GM21447 (cell line): ENCODE data around the gene RAD18.

ENCODE experiments used
- ATAC-seq: cut with Tn5 transposase; IDR thresholded peaks from one replicate; pipeline ENCODE4 v1.9.1; 2021; ENCODE audit not compliant: unreplicated experiment

Gene RAD18

DNA sequence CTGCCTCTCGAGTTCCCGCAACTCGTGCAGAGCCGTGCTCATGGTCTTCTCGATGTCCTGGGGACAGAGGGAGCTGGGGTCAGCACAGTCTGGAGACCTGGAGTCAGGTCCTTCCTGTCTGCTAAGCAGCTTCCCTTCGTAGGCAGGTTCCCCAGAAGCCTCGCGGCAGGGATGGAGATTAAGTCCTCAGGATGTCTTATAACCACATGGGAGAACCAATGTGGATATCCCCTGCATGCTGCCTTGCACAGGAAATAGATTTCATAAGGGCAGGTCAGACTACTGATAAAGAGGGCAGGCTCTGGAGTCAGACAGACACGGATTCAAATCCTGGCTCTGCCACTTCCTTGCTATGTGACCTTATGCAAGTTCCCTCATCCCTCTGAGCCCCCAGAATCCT, 22.6 kb upstream of the RAD18 start:
- no peak for ATAC-seq

DNA sequence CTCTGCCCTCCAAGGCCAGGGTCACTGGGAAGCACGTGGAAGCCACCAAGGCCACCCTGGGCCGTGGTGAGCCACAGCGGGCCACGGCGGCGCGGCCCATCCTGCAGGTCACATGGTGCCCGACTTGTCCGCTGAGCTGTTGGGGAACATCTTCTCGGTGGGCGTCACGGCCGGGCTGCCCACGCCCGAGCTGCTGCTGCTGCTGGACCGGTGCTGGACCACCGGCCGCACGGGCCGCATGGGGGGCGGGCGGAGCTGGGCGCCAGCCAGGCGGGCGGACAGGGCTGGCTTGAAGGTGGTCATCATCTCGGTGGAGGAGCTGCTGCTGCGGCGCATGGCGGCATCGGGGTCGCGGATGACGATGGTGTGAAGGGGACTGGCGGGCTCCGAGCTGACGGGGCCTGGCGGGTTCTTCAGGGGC, 22.1 kb upstream of the RAD18 start:
- ATAC-seq, result no peak

DNA sequence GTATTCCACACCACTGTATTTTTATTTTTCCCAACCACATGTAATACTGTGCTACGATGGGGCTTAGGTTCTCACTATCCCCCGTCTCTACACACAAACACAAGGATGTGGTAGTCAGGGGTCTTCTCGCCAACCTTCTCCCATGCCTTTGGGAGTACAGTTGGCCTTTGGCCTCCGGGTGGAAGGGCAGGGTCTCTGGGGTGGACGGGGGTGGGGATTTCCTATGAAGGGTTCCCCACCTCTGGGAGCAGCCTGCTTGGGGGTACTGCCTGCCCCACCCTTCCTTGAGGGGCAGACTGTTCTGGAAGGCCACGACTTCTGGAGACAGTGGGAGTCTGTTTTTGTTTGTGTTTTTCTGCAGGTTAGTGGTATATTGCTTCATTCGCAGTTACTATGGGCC, 21.3 kb upstream of the RAD18 start:
- ATAC-seq, result no peak

DNA sequence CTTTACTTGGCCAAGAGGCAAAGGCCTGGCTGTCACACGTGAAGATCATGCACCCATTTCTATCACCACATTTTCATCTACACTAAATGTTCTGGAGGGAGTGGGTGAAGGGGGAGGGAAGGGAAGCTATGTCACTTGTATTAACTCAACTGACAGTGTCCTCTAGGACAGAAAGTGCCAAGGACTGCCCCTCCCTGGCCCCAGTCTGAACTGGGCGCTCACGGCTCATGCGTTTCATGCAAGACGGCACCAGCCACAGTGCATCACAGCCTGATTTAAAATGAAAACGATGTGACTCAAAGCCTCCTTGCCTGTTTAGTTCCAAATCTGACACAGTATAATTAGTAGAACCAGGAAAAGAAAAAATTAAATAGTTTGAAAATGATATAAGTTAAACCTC, 20.8 kb upstream of the RAD18 start:
- no peak for ATAC-seq

DNA sequence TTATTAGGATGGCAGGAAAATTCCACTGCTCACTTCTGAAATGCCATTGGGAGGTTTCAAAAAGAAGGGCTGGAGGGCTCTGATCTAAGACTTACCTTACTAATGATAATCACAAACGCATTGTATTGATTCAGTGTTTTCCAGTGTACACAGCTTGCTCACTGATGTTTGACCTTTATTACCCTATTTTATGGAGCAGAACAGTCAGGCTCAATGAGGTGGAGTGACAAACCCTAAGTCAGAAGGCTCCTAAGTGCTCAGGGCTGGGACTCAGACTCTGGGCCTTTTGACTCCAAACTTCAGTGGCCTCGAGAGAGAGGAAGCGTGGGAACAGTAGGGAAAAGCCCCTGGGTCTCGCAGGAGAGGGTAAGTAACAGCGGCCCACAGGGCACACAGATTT, 20.3 kb upstream of the RAD18 start:
- no peak for ATAC-seq

DNA sequence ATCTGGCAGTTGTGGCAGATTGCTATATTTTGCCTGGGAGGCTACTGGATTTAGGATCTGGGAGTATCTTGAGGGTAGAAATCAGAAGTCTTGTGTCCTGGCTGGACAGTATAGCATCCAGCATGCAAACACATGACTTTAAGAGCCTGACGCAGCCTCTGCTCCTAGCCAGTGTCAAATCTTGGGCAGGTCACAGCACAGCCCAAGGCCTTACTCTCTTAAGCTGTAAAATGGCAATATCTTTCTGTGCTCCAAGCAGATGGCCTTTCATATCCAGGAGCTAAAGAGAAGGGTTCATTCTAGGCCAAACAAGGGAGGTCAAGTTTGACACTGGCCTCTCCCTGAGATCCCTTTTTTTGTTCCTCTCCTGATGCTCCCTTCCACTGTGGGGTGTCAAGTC, 19.8 kb upstream of the RAD18 start:
- ATAC-seq, result no peak

DNA sequence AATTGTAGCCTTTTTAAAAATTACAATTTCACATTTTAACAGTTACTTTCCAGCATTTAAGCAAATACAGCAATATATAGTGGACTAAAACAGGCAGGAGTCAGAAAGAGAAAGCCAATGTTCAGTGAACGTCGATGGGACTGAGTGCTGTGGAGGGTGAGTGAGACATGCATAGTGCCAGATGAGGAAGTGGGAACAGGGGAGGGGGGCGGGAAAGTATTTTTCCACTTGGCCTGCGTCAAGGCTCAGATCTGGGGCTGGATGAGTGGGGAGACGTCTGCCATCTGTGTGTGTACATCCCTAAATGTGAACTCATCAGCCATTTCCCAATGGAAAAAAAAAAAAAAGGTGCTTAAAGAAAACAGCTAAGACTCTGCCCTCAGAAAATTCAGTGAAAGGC, 19.2 kb upstream of the RAD18 start:
- no peak for ATAC-seq

DNA sequence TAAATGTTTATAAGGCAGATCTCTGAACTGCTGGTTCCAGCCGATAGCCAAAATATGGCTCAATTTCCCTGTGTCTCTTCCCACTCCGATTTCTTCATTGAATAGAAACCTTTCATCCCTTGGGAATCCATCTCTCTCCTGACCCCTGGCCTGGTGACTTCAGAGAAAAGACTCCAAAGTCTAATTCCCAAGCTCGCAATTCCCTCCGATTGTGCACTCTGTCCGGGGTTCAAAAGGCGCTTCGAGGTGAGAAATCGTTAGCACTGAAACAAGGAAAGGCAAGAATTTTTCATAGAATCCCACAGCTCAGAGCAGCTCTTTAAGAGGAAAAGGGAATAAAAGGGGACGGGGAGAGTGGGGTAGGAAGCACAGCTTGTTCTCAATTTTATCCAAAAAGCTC, 18.4 kb upstream of the RAD18 start:
- ATAC-seq, result no peak

DNA sequence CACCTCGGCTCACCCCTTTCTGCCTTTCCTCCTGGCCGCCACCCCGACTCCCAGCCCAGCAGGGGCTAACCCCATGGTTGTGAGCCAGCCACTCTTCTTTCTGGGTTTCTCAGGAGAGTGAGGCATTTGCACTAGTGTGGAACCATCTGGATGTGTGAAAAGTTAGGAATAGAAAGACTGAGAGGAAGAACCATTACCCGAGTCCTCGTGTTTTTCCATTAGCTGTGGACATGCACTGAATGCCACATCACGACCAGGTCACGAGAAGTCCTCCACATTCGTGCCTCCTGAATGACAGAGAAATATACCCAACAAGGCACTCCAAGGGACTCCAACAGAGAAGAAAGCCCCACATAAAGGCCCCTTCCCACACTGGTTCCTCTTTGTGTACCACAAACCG, 18.0 kb upstream of the RAD18 start:
- ATAC-seq, result no peak

DNA sequence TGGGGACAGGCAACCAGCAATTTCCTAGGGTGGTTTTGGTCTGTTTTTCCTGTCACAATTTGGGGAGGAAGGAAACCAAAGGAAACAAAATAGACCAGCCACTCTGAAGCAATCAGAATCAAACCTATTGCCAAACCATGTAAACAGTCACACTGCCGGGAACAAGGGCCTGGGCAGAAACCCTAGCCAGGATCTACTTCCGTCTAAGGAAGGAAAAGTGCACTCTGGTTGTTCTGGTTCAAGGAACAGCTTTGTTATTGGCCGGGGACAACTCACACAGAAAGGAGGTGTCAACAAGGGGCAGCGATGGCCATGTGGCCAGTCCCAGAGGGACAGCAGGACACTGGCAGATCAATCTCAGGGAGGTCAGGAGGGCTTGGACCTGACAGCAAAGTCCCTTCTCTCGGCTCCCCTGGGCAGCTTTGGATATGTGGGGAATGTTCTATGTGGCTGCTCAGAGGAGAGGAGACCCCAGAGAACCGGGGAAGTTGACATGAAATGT, 17.5 kb upstream of the RAD18 start:
- ATAC-seq, result no peak

DNA sequence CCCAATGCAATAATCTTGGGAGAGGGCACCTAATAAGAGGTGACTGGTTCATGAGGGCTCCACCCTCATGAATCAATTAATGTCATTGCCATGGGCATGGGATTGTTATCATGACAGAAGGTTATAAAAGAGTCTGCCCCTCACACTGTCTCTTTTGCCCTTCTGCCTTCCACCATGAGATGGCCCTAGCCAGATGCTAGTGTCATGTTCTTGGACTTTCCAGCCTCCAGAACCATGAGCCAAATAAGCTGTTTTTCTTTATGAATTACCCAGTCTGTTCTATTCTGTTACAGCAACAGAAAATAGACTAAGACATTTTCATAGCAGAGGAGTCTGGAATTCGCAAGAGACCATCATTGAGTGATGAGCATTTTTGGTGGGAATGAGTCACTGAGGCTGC, 16.0 kb upstream of the RAD18 start:
- no peak for ATAC-seq

DNA sequence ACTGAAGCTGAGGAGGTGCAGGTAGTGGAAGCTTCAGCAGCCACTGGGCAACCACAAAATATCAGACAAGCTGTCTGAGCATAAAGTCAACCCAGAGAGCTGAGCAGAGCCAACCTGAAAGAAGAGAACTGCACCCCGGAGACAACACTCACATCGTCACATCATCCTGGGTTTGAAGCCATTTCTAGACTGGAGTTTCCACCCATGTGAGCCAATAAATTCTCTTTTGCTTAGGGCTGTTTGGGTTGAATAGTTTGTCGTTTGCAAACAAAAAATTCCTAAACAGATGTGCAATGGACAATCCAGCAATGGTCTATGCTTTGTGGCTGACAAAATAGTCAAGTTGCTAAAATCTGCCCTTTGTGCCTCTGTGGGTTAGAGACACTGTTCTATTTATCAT, 15.3 kb upstream of the RAD18 start:
- no peak for ATAC-seq

DNA sequence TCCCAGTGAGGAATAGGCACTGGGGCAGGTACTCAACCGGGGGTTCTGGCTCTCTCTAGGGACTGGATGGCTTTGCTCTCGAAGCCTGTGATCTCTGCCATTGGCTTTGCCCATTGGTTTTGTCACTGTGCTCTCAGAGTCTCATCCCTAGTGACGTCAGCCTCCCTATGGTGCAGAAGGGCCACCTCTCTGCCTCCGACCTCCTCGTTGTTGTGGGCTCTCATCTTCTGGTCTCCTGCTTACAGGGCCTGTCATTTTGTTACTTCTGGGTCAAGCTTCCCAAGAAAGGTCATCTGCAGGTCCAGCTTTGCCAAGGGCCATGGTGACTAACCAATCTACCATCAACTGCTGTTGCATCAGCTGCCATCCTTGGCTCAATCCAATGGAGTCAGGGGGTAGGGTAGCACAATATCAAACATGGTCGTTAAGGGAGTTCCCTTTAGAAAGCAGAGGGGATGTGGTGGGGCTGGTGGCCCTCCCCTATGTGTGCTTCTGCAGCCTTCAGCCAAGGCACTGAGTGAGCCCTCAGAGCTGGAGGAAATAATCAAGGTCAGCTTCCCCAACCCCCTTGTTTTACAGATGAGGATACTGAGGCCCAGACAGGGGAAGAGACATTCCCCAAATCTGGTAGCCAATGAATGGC, 13.4 kb upstream of the RAD18 start:
- ATAC-seq, result no peak

DNA sequence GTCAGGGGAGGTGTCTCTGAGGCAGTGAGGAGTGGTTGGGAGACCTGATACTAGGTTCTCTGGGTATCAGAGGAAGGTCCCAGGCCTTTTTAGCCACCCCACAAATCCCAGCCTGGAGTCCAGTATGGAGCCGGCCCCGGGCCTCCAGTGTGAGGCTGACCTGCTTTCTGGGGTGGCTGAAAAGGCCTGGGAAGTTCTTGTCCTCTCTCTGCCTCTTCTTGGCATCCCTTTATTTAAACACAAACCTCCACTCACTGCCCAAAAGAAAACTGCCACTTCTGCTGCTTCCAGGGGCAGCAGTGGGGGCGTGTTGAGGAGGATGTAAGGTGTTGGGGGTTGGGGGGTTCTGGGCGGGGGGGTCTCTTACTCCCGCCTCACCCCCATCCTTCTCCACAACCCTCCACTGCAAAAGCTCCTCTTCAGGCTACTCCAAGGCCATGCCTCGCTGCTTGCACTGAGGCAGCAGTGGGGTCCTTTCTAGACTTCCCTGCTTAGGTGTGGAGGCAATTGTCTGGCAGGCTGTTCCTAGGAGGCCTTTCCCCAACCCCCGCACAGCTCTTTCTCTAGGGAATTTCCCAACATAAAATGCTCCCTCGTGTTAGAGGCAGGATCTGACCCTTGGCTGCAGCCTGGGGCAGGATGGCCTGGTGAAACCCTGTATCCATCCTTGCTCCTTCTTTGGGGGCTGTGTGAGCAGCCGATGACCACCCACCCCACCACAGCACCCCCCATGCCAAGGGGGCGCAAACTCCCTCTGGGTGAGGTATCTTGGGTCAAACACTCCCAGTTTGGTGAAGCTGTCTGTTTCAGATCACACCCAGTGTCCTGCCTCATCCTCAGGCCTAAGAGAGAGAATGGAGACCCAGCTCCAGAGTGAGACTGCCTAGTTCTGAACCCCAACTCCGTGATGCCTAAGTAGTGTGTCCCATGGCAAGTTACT, 12.1 kb upstream of the RAD18 start:
- ATAC-seq, result no peak

DNA sequence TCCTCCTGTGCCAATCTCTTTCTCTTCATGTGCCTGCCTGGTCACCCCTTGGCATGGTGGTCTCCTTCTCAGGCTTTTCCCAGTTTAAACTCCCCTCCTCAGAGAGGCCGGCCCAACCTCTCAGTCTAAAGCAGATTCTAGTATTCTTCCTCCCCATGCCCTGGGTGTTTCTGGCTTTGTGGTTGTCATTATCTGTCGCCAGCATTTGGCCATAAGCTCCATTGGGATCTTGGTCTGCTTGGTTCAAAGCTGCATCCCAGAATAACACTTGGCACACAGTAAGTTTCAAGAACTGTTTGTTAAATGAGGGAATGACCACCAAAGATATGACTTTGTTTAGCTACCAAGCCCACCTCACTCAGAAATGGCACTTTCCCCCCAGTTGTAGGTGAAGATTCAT, 11.2 kb upstream of the RAD18 start:
- no peak for ATAC-seq

DNA sequence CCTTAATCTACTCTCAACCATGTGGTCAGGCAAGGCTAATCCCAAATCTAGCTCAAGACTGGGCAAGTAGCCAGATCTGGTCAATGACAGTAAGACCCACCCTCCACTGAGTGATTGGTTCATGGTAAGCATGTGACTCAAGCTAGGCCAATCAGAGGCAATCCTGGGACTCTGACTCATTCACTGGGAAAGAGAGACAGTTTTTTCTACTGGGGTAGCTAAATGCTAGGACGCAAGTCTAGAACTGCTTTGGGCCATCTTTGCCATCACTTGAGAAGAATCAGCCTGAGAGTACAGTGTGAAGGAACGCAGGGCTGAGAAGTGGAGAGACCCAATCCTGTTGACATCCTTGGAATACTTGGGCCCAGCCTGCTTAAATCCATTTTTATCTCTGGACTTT, 9.4 kb upstream of the RAD18 start:
- no peak for ATAC-seq

DNA sequence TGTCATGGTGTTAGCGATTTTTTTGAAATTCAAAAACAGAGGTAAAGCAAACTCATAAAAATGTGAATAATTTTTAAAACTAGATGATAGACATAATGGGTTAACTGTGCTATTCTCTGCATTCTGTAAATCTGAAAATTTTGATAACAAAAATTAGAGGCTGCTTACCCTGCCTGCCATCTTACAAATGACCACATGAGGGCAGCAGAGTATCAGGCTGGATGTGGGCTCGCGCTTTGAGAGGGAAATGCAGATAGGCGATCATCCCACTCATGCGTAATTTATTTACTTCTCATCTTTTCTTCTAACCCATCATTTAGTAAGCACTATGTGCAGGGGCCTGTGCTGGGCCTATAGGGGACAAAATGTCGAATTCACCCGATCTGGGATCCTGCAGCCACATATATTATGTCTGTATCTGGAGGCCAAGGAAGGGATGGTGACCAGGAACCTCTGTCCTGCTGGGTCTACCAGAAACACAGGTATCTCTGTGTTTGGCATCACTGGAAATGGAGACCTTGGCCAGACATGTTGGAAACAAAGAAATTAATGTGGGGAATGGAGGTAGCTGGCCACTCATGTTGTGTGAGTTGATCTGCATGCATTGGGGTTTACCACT, 7.8 kb upstream of the RAD18 start:
- no peak for ATAC-seq

DNA sequence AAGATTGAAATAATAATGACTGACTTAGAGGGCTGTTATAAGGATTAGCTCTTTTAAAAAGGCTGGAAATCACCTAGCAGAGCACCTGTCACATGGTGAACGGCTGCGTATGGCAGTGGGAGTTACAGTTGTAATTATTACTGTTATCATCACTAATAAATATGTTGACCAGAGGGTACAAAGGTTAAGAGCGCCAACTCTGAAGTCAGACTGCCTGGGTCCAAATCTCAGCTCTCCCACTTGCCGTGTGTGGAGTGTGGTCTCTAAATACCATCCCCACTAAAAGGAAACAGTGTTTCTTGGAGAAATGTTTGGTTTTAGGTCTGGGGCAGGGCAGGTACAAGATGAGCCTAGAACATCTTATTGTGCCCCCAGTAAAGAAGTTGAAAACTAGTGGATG, 6.0 kb upstream of the RAD18 start:
- ATAC-seq, result no peak

DNA sequence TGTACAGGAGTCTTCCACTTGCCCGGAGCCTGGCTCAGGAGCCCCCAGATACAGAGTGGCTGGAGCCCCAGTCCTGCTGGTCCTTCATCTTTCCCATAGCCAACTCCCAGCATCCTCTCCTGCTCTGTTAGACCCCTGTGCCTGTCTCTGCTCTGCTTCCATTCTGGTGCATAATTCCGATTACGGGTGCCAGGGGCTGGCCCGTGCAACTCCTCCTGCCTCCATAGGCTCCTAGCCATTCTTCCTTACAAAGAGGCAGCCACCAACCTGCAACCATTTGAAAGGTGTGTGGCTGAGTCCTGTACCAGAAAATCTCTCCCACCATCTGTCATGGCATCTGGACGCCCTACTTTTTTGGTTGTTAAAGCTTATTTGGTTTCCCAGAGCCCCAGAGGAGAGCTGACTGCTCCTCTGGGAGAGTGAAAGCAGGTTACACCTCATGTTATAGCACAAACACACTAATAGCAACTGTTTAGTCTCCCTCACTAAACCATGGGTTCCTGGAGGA, 5.2 kb upstream of the RAD18 start:
- ATAC-seq, result no peak

DNA sequence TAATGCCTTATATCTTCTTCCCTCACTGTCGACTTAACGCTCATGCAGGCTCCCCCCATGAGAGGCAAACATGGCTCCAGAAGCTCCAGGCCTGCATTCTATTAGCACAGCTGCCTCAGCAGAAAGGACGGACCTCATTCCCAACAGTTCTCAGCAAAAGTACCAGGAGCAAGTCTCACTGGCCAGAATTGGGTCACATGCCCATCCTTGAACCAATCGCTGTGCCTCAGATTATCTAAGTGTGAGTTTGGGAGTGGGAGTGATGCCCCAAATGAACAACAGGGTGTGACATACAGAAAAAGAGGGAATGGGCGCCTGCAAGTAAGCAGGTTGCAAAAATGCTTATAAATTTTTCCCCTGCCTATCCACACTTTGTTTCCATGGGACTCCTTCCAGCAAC, 4.3 kb upstream of the RAD18 start:
- ATAC-seq, result no peak

DNA sequence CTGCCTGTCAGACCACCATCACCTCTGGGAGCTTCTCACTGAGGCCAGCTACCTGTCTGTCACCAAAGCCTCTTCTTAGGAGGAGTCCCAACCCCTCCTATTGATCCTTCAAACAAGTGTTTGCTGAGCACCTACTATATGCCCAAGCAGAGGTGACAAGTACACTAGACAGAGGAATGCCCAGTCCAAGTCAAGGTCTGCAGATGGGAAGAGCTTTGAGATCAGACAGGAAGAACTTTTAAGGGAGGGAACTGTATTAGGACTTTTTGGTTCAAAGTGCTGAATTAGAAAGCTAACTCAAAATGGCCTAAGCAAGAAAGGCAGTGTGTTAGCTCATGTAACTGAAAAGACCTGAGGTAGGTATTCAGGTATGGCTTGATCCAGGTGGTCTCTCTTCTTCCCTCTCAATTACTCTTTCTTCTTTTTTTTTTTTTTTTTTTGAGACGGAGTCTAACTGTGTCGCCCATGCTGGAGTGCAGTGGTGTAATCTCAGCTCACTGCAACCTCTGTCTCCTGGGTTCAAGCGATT, 3.6 kb upstream of the RAD18 start:
- no peak for ATAC-seq
